SU-DHL-6 (cell line): Measurements from ENCODE around the gene MFAP3.

Experiments
- H2AFZ ChIP-seq: fragments of 200-600 bp; sonication (generic); 2 replicates; pipeline ENCODE4 v1.6.1; 2014; ENCODE audit warnings: low read depth, mild to moderate bottlenecking, moderate library complexity, mixed read lengths, antibody characterized with exemption, low read length; ENCODE audit not compliant: severe bottlenecking
- H3F3A ChIP-seq: fragments of 200-600 bp; shearing (Covaris generic); 2 replicates; pipeline ENCODE4 v1.6.0; 2016; ENCODE audit warnings: antibody characterized with exemption, mild to moderate bottlenecking; ENCODE audit not compliant: insufficient read depth
- H3K27ac ChIP-seq: fragments of 200-600 bp; sonication (generic); 2 replicates; pipeline ENCODE4 v1.5.1; 2016; ENCODE audit warnings: low read depth, mild to moderate bottlenecking, low read length, moderate library complexity, mixed read lengths
- H3K27me3 ChIP-seq: fragments of 200-600 bp; sonication (generic), shearing (Covaris generic); 2 replicates; pipeline ENCODE4 v1.6.0; 2014; ENCODE audit warnings: mild to moderate bottlenecking, low read length
- H3K36me3 ChIP-seq: fragments of 200-600 bp; sonication (generic); 2 replicates; pipeline ENCODE4 v1.6.1; 2014; ENCODE audit warnings: mild to moderate bottlenecking, low read length, mixed read lengths
- H3K4me2 ChIP-seq: fragments of 300-600, 200-600 bp; shearing (Covaris generic), sonication (generic); 2 replicates; pipeline ENCODE4 v1.6.0; 2014; ENCODE audit warnings: low read length, low read depth, mild to moderate bottlenecking; ENCODE audit not compliant: poor library complexity, severe bottlenecking
- H3K4me3 ChIP-seq: fragments of 200-600 bp; sonication (generic); 2 replicates; pipeline ENCODE4 v1.5.1; 2014; ENCODE audit warnings: antibody characterized with exemption, low read length, mild to moderate bottlenecking, mixed read lengths; ENCODE audit not compliant: insufficient read depth, poor library complexity, severe bottlenecking
- H3K79me2 ChIP-seq: fragments of 200-600 bp; sonication (generic); 2 replicates; pipeline ENCODE4 v1.6.1; 2014; ENCODE audit warnings: mild to moderate bottlenecking, low read length, moderate library complexity; ENCODE audit not compliant: insufficient read depth
- H3K9ac ChIP-seq: fragments of 200-600 bp; sonication (generic); 2 replicates; pipeline ENCODE4 v1.7.0; 2014; ENCODE audit warnings: mild to moderate bottlenecking, low read length
- H3K9me2 ChIP-seq: fragments of 200-600 bp; sonication (generic); replicated peaks from 2 replicates; pipeline ENCODE4 v1.6.1; 2014; ENCODE audit warnings: low read length; ENCODE audit not compliant: insufficient read depth
- H3K9me3 ChIP-seq: fragments of 200-600 bp; sonication (generic); 2 replicates; pipeline ENCODE4 v1.6.1; 2014; ENCODE audit warnings: low read length, mixed read lengths; ENCODE audit not compliant: insufficient read depth
- H4K20me1 ChIP-seq: fragments of 200-600 bp; sonication (generic); 2 replicates; pipeline ENCODE4 v1.6.1; 2014; ENCODE audit warnings: low read depth, mild to moderate bottlenecking, antibody characterized with exemption, low read length, moderate library complexity, mixed read lengths
- CTCF ChIP-seq: fragments of 200-600 bp; sonication (generic); IDR thresholded peaks from one replicate; pipeline ENCODE4 v1.5.1; 2017; ENCODE audit warnings: antibody characterized with exemption, mild to moderate bottlenecking, low read length, moderate library complexity; ENCODE audit not compliant: insufficient read depth, poor library complexity, severe bottlenecking
- EZH2phosphoT487 ChIP-seq: fragments of 200-600 bp; sonication (generic), shearing (Covaris generic); conservative IDR thresholded peaks from 2 replicates; pipeline ENCODE4 v1.6.1; 2018; ENCODE audit warnings: mild to moderate bottlenecking, antibody characterized with exemption, low read length, moderate library complexity, mixed read lengths

The MFAP3 gene

GRCh38 chr5:154101184-154101583, 62.4 kb downstream of the MFAP3 start:
- Histone ChIP-seq H3K4me3 (no peak overlapping the region), H3K4me2 (no peak overlapping the region), H3K27me3 (no peaks in the 10 kb centered on the region), H3K27ac (no peak overlapping the region), H2AFZ (no peak overlapping the region), H3K79me2 (no peaks in the 10 kb centered on the region), H4K20me1 (no peaks in the 10 kb centered on the region), H3K36me3 (no peaks in the 10 kb centered on the region), H3K9me2 (no peaks in the 10 kb centered on the region), H3K9me3 (no peaks in the 10 kb centered on the region), H3F3A (no peaks in the 10 kb centered on the region), H3K9ac (no peak overlapping the region)
- TF ChIP-seq CTCF (no peak), EZH2phosphoT487 (no peak)

- no peak overlapping the region for H3K4me3 ChIP-seq
- no peaks in the 10 kb centered on the region for H4K20me1 ChIP-seq
- H3K9ac ChIP-seq = no peak overlapping the region
- no peaks in the 10 kb centered on the region for H3K79me2 ChIP-seq
- no peaks in the 10 kb centered on the region for H3K27me3 ChIP-seq
- no peak overlapping the region for H3K4me2 ChIP-seq
- H3K27ac ChIP-seq = no peak overlapping the region
- H3F3A ChIP-seq = no peaks in the 10 kb centered on the region
- H3K9me3 ChIP-seq = no peaks in the 10 kb centered on the region
- no peaks in the 10 kb centered on the region for H3K36me3 ChIP-seq
- H3K9me2 ChIP-seq = no peaks in the 10 kb centered on the region
- H2AFZ ChIP-seq = no peak overlapping the region
- TF ChIP-seq EZH2phosphoT487 (no peak), CTCF (no peak)
Observed at GRCh38 chr5:154103233-154103632, 64.5 kb downstream of the MFAP3 start.
